ENCODE measurements around the gene SUSD3. TPM values are rescaled to one million over a fixed set of nuclear protein-coding genes. Genes with fewer than 3 reads are reported as not detected.

Gene SUSD3
- total and polyA plus RNA-seq, 2 of the 8 experiments (the other 6 are each of a cell fraction or from before 2014, with no cell fraction given), result 5.5 to 35.4 TPM

DNA sequence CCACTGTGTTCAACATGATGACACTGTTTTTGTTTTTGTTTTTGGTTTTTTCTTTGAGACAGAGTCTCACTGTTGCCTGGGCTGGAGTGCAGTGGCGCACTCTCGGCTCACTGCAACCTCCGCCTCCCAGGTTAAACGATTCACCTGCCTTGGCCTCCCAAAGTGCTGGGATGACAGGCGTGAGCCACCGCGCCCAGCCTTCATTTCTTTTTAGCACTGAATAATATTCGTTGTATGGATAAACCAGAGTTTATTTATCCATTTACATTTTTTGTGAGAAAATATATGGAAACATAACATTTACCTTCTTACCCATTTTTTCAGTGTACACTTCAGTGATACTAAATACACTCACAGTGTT is 41.8 kb downstream of the SUSD3 start:
- ChIA-PET CTCF (ENCODE audit: partially characterized antibody) (no interaction called here), POLR2A (ENCODE audit: partially characterized antibody) (no interaction called here)
- no peak overlapping the region for H3K23ac ChIP-seq (ENCODE audit: insufficient read length)
- H4K20me1 ChIP-seq (replicated peaks in 1 of 2; ENCODE audit: control insufficient read depth in 1 of 2, insufficient read depth in 2 of 2, low read length in 2 of 2), result peaks cover 0 to 4% of the 10 kb centered on the region in 2 experiments
- WGBS, 2 experiments (ENCODE audit: extremely low coverage in 1 of 2, insufficient coverage in 1 of 2, insufficient read length in 1 of 2, insufficient replicate concordance in 2 of 2, low coverage in 1 of 2, low lambda C conversion rate in 2 of 2, missing lambda C conversion rate in 1 of 2), result 89% methylated on average over 8 of the region's 8 CpGs; no CpG with 5 or more reads in 1 of the 2 experiments
- no peak overlapping the region for H4K91ac ChIP-seq (replicated peaks; ENCODE audit: insufficient read length, low read length)
- no peak overlapping the region for H3K56ac ChIP-seq (replicated peaks; ENCODE audit: insufficient read length, low read depth, low read length)
- peaks cover 0 to 8% (median 3%) of the 10 kb centered on the region in 4 experiments; a peak in 2 of 7 replicates for H3K4me1 ChIP-seq (replicated peaks in 1 of 4; ENCODE audit: control insufficient read depth in 3 of 4, insufficient read depth in 4 of 4, low read length in 3 of 4)
- no peak overlapping the region for H3K27ac ChIP-seq (ENCODE audit: low read depth, low read length)
- H2BK120ac ChIP-seq (replicated peaks; ENCODE audit: low read depth, low read length), result no peak overlapping the region
- no peak overlapping the region for H4K5ac ChIP-seq (ENCODE audit: insufficient read length, low read depth, low read length)
- no peak overlapping the region for H3K4ac ChIP-seq (replicated peaks; ENCODE audit: insufficient read length, low read depth, low read length)
- H3K36me3 ChIP-seq (ENCODE audit: control insufficient read depth in 2 of 4, insufficient read depth in 4 of 4, low read length in 3 of 4), result no peaks in the 10 kb centered on the region
- no peaks in the 10 kb centered on the region for H3K79me1 ChIP-seq (ENCODE audit: low read depth, low read length)
- no peak overlapping the region for H2BK12ac ChIP-seq (ENCODE audit: low read depth, low read length)
- H3K9me3 ChIP-seq (ENCODE audit: insufficient read depth in 2 of 2, low read depth in 1 of 2, low read length in 1 of 2), result no peaks in the 10 kb centered on the region
- no peak for DNase-seq (ENCODE audit: low read depth in 1 of 2, low spot score in 2 of 2)
- FAIRE-seq, result no peak
- no peak overlapping the region for H3K18ac ChIP-seq (ENCODE audit: extremely low read depth, low read length)
- H3K79me2 ChIP-seq (ENCODE audit: control insufficient read depth in 1 of 2, insufficient read depth in 2 of 2, low read length in 2 of 2), result peaks cover 0 to 7% of the 10 kb centered on the region in 2 experiments; a peak in 1 of 4 replicates
- H2AFZ ChIP-seq (ENCODE audit: low read length), result no peak overlapping the region
- peaks cover 9% of the 10 kb centered on the region for H3K23me2 ChIP-seq (ENCODE audit: low read depth, low read length)
- H3K27me3 ChIP-seq (replicated peaks in 1 of 4; ENCODE audit: control insufficient read depth in 3 of 4, extremely low read depth in 1 of 4, insufficient read depth in 3 of 4, low read length in 3 of 4), result no peaks in the 10 kb centered on the region; a peak in 1 of 7 replicates
- H3K14ac ChIP-seq (ENCODE audit: insufficient read length), result no peak overlapping the region
- no peak overlapping the region for H2AK5ac ChIP-seq (ENCODE audit: low read depth, low read length)
- H3K4me3 ChIP-seq (ENCODE audit: extremely low read depth in 1 of 4, insufficient read depth in 2 of 4, low read depth in 3 of 4, low read length in 4 of 4), result no peak overlapping the region
- H4K8ac ChIP-seq (ENCODE audit: extremely low read depth, insufficient read depth, low read length), result no peak overlapping the region
- no peak overlapping the region for H2BK5ac ChIP-seq (ENCODE audit: low read depth, low read length)
- no peak overlapping the region for H2BK15ac ChIP-seq (ENCODE audit: low read length)
- H2BK20ac ChIP-seq (ENCODE audit: low read length), result no peak overlapping the region
- no peak overlapping the region for H3K9ac ChIP-seq (replicated peaks in 1 of 4; ENCODE audit: extremely low read depth in 1 of 4, low read depth in 3 of 4, low read length in 3 of 4)
- H3K4me2 ChIP-seq (ENCODE audit: insufficient read depth in 1 of 2, low read depth in 2 of 2, low read length in 2 of 2), result no peak overlapping the region
- TF ChIP-seq ZNF274 (IDR thresholded peaks at IDR 0.05; ENCODE audit: borderline replicate concordance, extremely low read depth, low read length), result no peak
- no peak for TF ChIP-seq YY1 (IDR thresholded peaks at IDR 0.05; ENCODE audit: low read depth, low read length)
- TF ChIP-seq PHF8 (conservative IDR thresholded peaks at IDR 0.05; ENCODE audit: low read depth, low read length), result no peak
- no peak for TF ChIP-seq BCL11A (IDR thresholded peaks at IDR 0.05; ENCODE audit: low read depth in 2 of 2, low read length in 2 of 2)
- no peak for TF ChIP-seq NRF1 (IDR thresholded peaks at IDR 0.05; ENCODE audit: low read depth, low read length)
- TF ChIP-seq JUND (IDR thresholded peaks at IDR 0.05; ENCODE audit: low read length), result no peak

Data from H1 (cell line).